Stomach (tissue), 9 donors: Measurements from ENCODE around the gene RALGAPA2. TPM values are rescaled to one million over a fixed set of nuclear protein-coding genes. Genes with fewer than 3 reads are reported as not detected.

Source experiments
- DNase-seq, 2 donors: peaks; one replicate each; pipeline versions ENCODE4 v3.0.0 to v3.0.0-alpha.2; 2013 to 2019
- H3K27ac ChIP-seq, 5 donors: fragments of 200-600 bp in 4 of 5; sonication (generic) in 4 of 5; one replicate each; pipeline ENCODE4 v1.5.1; 2013 to 2019; ENCODE audit warnings: mild to moderate bottlenecking in 1 of 5, moderate library complexity in 1 of 5
- H3K27me3 ChIP-seq, 3 donors: fragments of 200-600 bp; sonication (generic); one replicate each; pipeline ENCODE4 v1.5.1; 2017 to 2019; ENCODE audit warnings: mixed run types in 1 of 3
- H3K36me3 ChIP-seq, 4 donors: fragments of 200-600 bp; sonication (generic); 1 replicate in 3 of 4; 2 replicates in 1 of 4; pipeline ENCODE4 v1.5.1; 2016 to 2019
- H3K4me1 ChIP-seq, 4 donors: fragments of 200-600 bp; sonication (generic); one replicate each; pipeline ENCODE4 v1.5.1; 2016 to 2019
- H3K4me3 ChIP-seq, 4 donors: fragments of 200-600 bp; sonication (generic) in 3 of 4; one replicate each; pipeline ENCODE4 v1.5.1; 2016 to 2019; ENCODE audit warnings: mild to moderate bottlenecking in 1 of 4
- H3K9me3 ChIP-seq, 4 donors: fragments of 200-600 bp; sonication (generic); one replicate each; pipeline ENCODE4 v1.5.1; 2016 to 2019
- CTCF ChIP-seq, 7 experiments: fragments of 450-650 bp in 4 of 7; fragments of 200-600 bp in 3 of 7; sonication (generic) in 3 of 7; IDR thresholded peaks; one replicate each; pipeline ENCODE4 v1.5.1; 2016 to 2019; ENCODE audit warnings: antibody characterized with exemption in 7 of 7, control low read depth in 2 of 7, mild to moderate bottlenecking in 1 of 7
- EP300 ChIP-seq: sonication (generic); formaldehyde crosslinking; IDR thresholded peaks from one replicate; pipeline ENCODE4 v1.6.1; 2017; ENCODE audit warnings: antibody characterized with exemption
- POLR2A ChIP-seq, 4 donors: fragments of 450-650 bp; IDR thresholded peaks; one replicate each; pipeline ENCODE4 v1.6.1; 2016; ENCODE audit warnings: antibody characterized with exemption in 4 of 4, control low read depth in 2 of 4, mild to moderate bottlenecking in 1 of 4, moderate library complexity in 1 of 4
- POLR2AphosphoS5 ChIP-seq, 3 donors: sonication (generic); formaldehyde crosslinking; IDR thresholded peaks; one replicate each; pipeline ENCODE4 v1.6.1; 2016; ENCODE audit warnings: antibody characterized with exemption in 3 of 3
- WGBS, 5 donors: extraction: QIAGEN DNeasy Blood & Tissue Kit in 3 of 5; methylation state at CpG; one replicate each; pipeline versions ENCODE4 v1.1.5 to v1.1.7; 2013 to 2018; 5-methylcytosine and 5-hydroxymethylcytosine counted together
- intact Hi-C: fragments of 100-400 bp; cut with DNase I; formaldehyde crosslinking; loops from one replicate; pipeline ENCODE4 v1.15.1; 2023; ENCODE audit warnings: low total_unique reads
- polyA plus RNA-seq, 3 donors: library from polyadenylated mRNA; stranded (reverse); fragments of 200-250 nt; gene quantifications; one replicate each; pipeline ENCODE4 v1.2.3, GENCODE V29; 2013
- total RNA-seq, 5 donors: library from RNA; depleted of rRNA; stranded (reverse); fragments of >200 nt; gene quantifications; one replicate each; pipeline versions ENCODE4 v1.1.0 to v1.2.3, GENCODE V29; 2014 to 2016
- donor health status: healthy with polysubstance abuse.
- donor health status: Bipolar disorder and iron deficiency.
- donor health status: healthy.

Gene RALGAPA2
- total and polyA plus RNA-seq, 8 donors: 4.3 to 159 (median 48.7) TPM

GRCh38 chr20:20755674-20756319 lies 43.4 kb upstream of the RALGAPA2 start:
- intact Hi-C loops: no loop called here
- whole genome bisulfite sequencing, 5 donors: 80 to 86% (median 81%) methylated on average over 6 of the region's 6 CpGs
- Histone ChIP-seq H3K4me1 (peaks cover 0 to 13% (median 6%) of the 10 kb centered on the region in 4 donors), H3K4me3 (no peak overlapping the region), H3K9me3 (no peaks in the 10 kb centered on the region), H3K36me3 (no peaks in the 10 kb centered on the region), H3K27me3 (no peaks in the 10 kb centered on the region), H3K27ac (no peak overlapping the region)
- DNase-seq: no peak
- no peak for TF ChIP-seq POLR2AphosphoS5 (IDR thresholded peaks at IDR 0.05)
- no peak for TF ChIP-seq EP300
- TF ChIP-seq POLR2A (IDR thresholded peaks at IDR 0.05): no peak
- no peak for TF ChIP-seq CTCF (IDR thresholded peaks at IDR 0.05)

GRCh38 chr20:20755231-20755630 lies 42.8 kb upstream of the RALGAPA2 start:
- Histone ChIP-seq H3K9me3 (no peaks in the 10 kb centered on the region), H3K4me3 (no peak overlapping the region), H3K36me3 (no peaks in the 10 kb centered on the region), H3K4me1 (peaks cover 0 to 13% (median 6%) of the 10 kb centered on the region in 4 donors), H3K27me3 (no peaks in the 10 kb centered on the region), H3K27ac (no peak overlapping the region)
- 81 to 96% (median 88%) methylated on average over 4 of the region's 4 CpGs for WGBS, 5 donors
- DNase-seq: no peak
- intact Hi-C loops: no loop called here
- no peak for TF ChIP-seq POLR2A (IDR thresholded peaks at IDR 0.05)
- TF ChIP-seq POLR2AphosphoS5 (IDR thresholded peaks at IDR 0.05): no peak
- TF ChIP-seq EP300: no peak
- no peak for TF ChIP-seq CTCF (IDR thresholded peaks at IDR 0.05)

- no peaks in the 10 kb centered on the region for H3K9me3 ChIP-seq
- 81 to 91% (median 84%) methylated on average over 3 of the region's 3 CpGs for WGBS, 5 donors
- H3K27ac ChIP-seq: no peak overlapping the region
Measured at GRCh38 chr20:20754714-20755113, 42.3 kb upstream of the RALGAPA2 start.

GRCh38 chr20:20752712-20753111 lies 40.3 kb upstream of the RALGAPA2 start:
- DNase-seq: peak in 1 of 2 donors; percentile 32
- H3K9me3 ChIP-seq: peaks cover 0 to 12% (median 3%) of the 10 kb centered on the region in 4 donors
- H3K4me1 ChIP-seq: no peaks in the 10 kb centered on the region
- peak overlapping the region in 3 of 5 donors; percentile 6 to 60 (median 11) for H3K27ac ChIP-seq
- no peaks in the 10 kb centered on the region for H3K36me3 ChIP-seq
- intact Hi-C loops: no loop called here
- TF ChIP-seq POLR2AphosphoS5 (IDR thresholded peaks at IDR 0.05) (no peak), POLR2A (IDR thresholded peaks at IDR 0.05) (no peak), EP300 (no peak), CTCF (IDR thresholded peaks at IDR 0.05) (no peak)
- H3K4me3 ChIP-seq: no peak overlapping the region
- H3K27me3 ChIP-seq: no peaks in the 10 kb centered on the region
- whole genome bisulfite sequencing, 5 donors: 53 to 69% (median 58%) methylated on average over 5 of the region's 5 CpGs

More at GRCh38 chr20:20754714-20755113, 42.3 kb upstream of the RALGAPA2 start:
- H3K4me1 ChIP-seq: peaks cover 0 to 9% (median 6%) of the 10 kb centered on the region in 4 donors
- TF ChIP-seq POLR2AphosphoS5 (IDR thresholded peaks at IDR 0.05) (no peak), POLR2A (IDR thresholded peaks at IDR 0.05) (no peak), EP300 (no peak), CTCF (IDR thresholded peaks at IDR 0.05) (no peak)
- no peak overlapping the region for H3K4me3 ChIP-seq
- DNase-seq: no peak
- no peaks in the 10 kb centered on the region for H3K36me3 ChIP-seq
- H3K27me3 ChIP-seq: no peaks in the 10 kb centered on the region
- intact Hi-C loops: no loop called here
